ENCODE measurements around the gene NEAT1. TPM values are rescaled to one million over a fixed set of nuclear protein-coding genes. Genes with fewer than 3 reads are reported as not detected.
A peak's percentile ranks its signal among the peaks of the same experiment; 100 is the strongest.

The NEAT1 gene
- total and polyA plus RNA-seq, 2 of the 8 experiments (the other 6 are each of a cell fraction or from before 2014, with no cell fraction given), result 2.4 to 10.7 TPM

DNA sequence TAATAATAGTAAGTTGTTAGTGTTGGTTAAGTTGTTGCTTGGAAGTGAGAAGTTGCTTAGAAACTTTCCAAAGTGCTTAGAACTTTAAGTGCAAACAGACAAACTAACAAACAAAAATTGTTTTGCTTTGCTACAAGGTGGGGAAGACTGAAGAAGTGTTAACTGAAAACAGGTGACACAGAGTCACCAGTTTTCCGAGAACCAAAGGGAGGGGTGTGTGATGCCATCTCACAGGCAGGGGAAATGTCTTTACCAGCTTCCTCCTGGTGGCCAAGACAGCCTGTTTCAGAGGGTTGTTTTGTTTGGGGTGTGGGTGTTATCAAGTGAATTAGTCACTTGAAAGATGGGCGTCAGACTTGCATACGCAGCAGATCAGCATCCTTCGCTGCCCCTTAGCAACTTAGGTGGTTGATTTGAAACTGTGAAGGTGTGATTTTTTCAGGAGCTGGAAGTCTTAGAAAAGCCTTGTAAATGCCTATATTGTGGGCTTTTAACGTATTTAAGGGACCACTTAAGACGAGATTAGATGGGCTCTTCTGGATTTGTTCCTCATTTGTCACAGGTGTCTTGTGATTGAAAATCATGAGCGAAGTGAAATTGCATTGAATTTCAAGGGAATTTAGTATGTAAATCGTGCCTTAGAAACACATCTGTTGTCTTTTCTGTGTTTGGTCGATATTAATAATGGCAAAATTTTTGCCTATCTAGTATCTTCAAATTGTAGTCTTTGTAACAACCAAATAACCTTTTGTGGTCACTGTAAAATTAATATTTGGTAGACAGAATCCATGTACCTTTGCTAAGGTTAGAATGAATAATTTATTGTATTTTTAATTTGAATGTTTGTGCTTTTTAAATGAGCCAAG is 2.7 kb downstream of the NEAT1 start (continued):
- TF ChIP-seq, protein P1, sequence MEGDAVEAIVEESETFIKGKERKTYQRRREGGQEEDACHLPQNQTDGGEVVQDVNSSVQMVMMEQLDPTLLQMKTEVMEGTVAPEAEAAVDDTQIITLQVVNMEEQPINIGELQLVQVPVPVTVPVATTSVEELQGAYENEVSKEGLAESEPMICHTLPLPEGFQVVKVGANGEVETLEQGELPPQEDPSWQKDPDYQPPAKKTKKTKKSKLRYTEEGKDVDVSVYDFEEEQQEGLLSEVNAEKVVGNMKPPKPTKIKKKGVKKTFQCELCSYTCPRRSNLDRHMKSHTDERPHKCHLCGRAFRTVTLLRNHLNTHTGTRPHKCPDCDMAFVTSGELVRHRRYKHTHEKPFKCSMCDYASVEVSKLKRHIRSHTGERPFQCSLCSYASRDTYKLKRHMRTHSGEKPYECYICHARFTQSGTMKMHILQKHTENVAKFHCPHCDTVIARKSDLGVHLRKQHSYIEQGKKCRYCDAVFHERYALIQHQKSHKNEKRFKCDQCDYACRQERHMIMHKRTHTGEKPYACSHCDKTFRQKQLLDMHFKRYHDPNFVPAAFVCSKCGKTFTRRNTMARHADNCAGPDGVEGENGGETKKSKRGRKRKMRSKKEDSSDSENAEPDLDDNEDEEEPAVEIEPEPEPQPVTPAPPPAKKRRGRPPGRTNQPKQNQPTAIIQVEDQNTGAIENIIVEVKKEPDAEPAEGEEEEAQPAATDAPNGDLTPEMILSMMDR (IDR thresholded peaks at IDR 0.05; ENCODE audit: control extremely low read depth in 1 of 3, insufficient read depth in 1 of 3, low read depth in 1 of 3, low read length in 3 of 3), result no peak
- 0 out of 4 replicates have a peak, but pooled peaks of 1 of the 2 experiments have one; percentile 12 for TF ChIP-seq RAD21 (IDR thresholded peaks at IDR 0.05 in 1 of 2, conservative IDR thresholded peaks at IDR 0.05 in 1 of 2; ENCODE audit: low read depth in 2 of 2, low read length in 2 of 2)
- TF ChIP-seq POLR2A (IDR thresholded peaks at IDR 0.05; ENCODE audit: control extremely low read depth in 1 of 2, low read depth in 2 of 2, low read length in 2 of 2), result peak in 1 of 2 experiments; percentile 29; a peak in 2 of 3 replicates

Measured in H1 (cell line).